ENCODE data around the gene ABCC11.
"Not testable (repeated sequence)": the region's sequence is repeated elsewhere in the genome, so short reads cannot be mapped to it uniquely, and the experiment has no call there.

ABCC11 gene

GRCh38 chr16:48201515-48202201 lies 45.7 kb downstream of the ABCC11 start:
- DNase-seq (ENCODE audit: low spot score) = no peak

GRCh38 chr16:48197294-48197693 lies 50.0 kb downstream of the ABCC11 start:
- no peak for DNase-seq (ENCODE audit: low spot score)

GRCh38 chr16:48194828-48195556 lies 52.3 kb downstream of the ABCC11 start:
- peak; percentile 23 for DNase-seq (ENCODE audit: low spot score)

GRCh38 chr16:48193846-48194245 lies 53.5 kb downstream of the ABCC11 start:
- no peak for DNase-seq (ENCODE audit: low spot score)

GRCh38 chr16:48188449-48189102 lies 58.8 kb downstream of the ABCC11 start:
- DNase-seq (ENCODE audit: low spot score) = no peak

- no peak for DNase-seq (ENCODE audit: low spot score)
These were observed 59.6 kb downstream of the ABCC11 start for GRCh38 chr16:48187779-48188178.

GRCh38 chr16:48184681-48185080 lies 62.7 kb downstream of the ABCC11 start:
- no peak for DNase-seq (ENCODE audit: low spot score)

GRCh38 chr16:48182979-48183537 lies 64.3 kb downstream of the ABCC11 start:
- DNase-seq (ENCODE audit: low spot score) = no peak

GRCh38 chr16:48181746-48182520 lies 65.4 kb downstream of the ABCC11 start:
- not testable (repeated sequence) for DNase-seq (ENCODE audit: low spot score)

- DNase-seq (ENCODE audit: low spot score) = no peak
These were observed 66.4 kb downstream of the ABCC11 start for GRCh38 chr16:48180868-48181480.

- DNase-seq (ENCODE audit: low spot score) = no peak
These were observed 70.5 kb downstream of the ABCC11 start for GRCh38 chr16:48176635-48177408.

GRCh38 chr16:48173889-48174288 lies 73.5 kb downstream of the ABCC11 start:
- DNase-seq (ENCODE audit: low spot score) = no peak

- DNase-seq (ENCODE audit: low spot score) = no peak
These were observed 74.7 kb downstream of the ABCC11 start for GRCh38 chr16:48172682-48173081.

- DNase-seq (ENCODE audit: low spot score) = no peak
These were observed 77.4 kb downstream of the ABCC11 start for GRCh38 chr16:48169896-48170295.

GRCh38 chr16:48168075-48168474 lies 79.3 kb downstream of the ABCC11 start:
- no peak for DNase-seq (ENCODE audit: low spot score)

- not testable (repeated sequence) for DNase-seq (ENCODE audit: low spot score)
These were observed 80.7 kb downstream of the ABCC11 start for GRCh38 chr16:48166617-48167016.

GRCh38 chr16:48165961-48166578 lies 81.3 kb downstream of the ABCC11 start:
- DNase-seq (ENCODE audit: low spot score) = no peak

- peak; percentile 70 for DNase-seq (ENCODE audit: low spot score)
These were observed 82.2 kb downstream of the ABCC11 start for GRCh38 chr16:48164907-48165715.

- DNase-seq (ENCODE audit: low spot score) = no peak
These were observed 84.4 kb downstream of the ABCC11 start for GRCh38 chr16:48162839-48163410.
